ENCODE measurements around the gene COL8A1.

GRCh38 chr3:99757966-99758365, 119.6 kb downstream of the COL8A1 start:
- TF ChIP-seq SETDB1 (IDR thresholded peaks at IDR 0.05; ENCODE audit: low read length) (no peak), POLR2AphosphoS5 (IDR thresholded peaks at IDR 0.05; ENCODE audit: control insufficient read depth, insufficient read depth, low read depth, low read length) (no peak)
